Upper lobe of left lung (tissue), 4 donors: ENCODE results near the gene FARP1.

Experiments used
- EP300 ChIP-seq, 4 donors: sonication (generic); formaldehyde crosslinking; IDR thresholded peaks; one replicate each; pipeline ENCODE4 v1.5.1; 2017; ENCODE audit warnings: antibody characterized with exemption in 4 of 4, control low read depth in 2 of 4
- POLR2A ChIP-seq, 4 donors: fragments of 450-650 bp; IDR thresholded peaks; one replicate each; pipeline ENCODE4 v1.5.1; 2016 to 2017; ENCODE audit warnings: antibody characterized with exemption in 4 of 4, mild to moderate bottlenecking in 2 of 4
- TF ChIP-seq, protein P1 (sequence below), 6 experiments: fragments of 450-650 bp in 4 of 6; fragments of 200-600 bp in 2 of 6; sonication (generic) in 2 of 6; IDR thresholded peaks; one replicate each; pipeline ENCODE4 v1.5.1; 2016 to 2019; ENCODE audit warnings: antibody characterized with exemption in 6 of 6

- TF ChIP-seq POLR2A (IDR thresholded peaks at IDR 0.05) (no peak), EP300 (IDR thresholded peaks at IDR 0.05) (no peak)
- TF ChIP-seq, protein P1, sequence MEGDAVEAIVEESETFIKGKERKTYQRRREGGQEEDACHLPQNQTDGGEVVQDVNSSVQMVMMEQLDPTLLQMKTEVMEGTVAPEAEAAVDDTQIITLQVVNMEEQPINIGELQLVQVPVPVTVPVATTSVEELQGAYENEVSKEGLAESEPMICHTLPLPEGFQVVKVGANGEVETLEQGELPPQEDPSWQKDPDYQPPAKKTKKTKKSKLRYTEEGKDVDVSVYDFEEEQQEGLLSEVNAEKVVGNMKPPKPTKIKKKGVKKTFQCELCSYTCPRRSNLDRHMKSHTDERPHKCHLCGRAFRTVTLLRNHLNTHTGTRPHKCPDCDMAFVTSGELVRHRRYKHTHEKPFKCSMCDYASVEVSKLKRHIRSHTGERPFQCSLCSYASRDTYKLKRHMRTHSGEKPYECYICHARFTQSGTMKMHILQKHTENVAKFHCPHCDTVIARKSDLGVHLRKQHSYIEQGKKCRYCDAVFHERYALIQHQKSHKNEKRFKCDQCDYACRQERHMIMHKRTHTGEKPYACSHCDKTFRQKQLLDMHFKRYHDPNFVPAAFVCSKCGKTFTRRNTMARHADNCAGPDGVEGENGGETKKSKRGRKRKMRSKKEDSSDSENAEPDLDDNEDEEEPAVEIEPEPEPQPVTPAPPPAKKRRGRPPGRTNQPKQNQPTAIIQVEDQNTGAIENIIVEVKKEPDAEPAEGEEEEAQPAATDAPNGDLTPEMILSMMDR (IDR thresholded peaks at IDR 0.05): no peak
Observed at GRCh38 chr13:98435376-98435775, 292.5 kb downstream of the FARP1 start.
